HEK293 (cell line): Measurements from ENCODE around the gene CFH.

Experiments
- CTCF ChIA-PET: fragments of 350-600 bp; formaldehyde crosslinking; extraction: SDS; loops from one replicate; lab custom pipeline; 2021; ENCODE audit warnings: antibody characterized with exemption; lab: Yijun Ruan, JAX
- POLR2A ChIA-PET: fragments of 300-600 bp; formaldehyde crosslinking; extraction: SDS; loops from one replicate; lab custom pipeline; 2020; ENCODE audit warnings: antibody characterized with exemption, inconsistent platforms; lab: Yijun Ruan, JAX
- H3K27ac ChIP-seq: fragments of 200-500 bp; sonication (Bioruptor generic); 2 replicates; pipeline ENCODE4 v1.5.1; 2014; ENCODE audit warnings: low read depth, low read length, control low read depth, inconsistent platforms; ENCODE audit errors: extremely low read depth
- H3K36me3 ChIP-seq, 2 experiments: fragments of 200-500 bp in 1 of 2; sonication (Bioruptor generic) in 1 of 2; 1 replicate in 1 of 2; 2 replicates in 1 of 2; pipeline ENCODE4 v1.5.1; 2014 to 2017; ENCODE audit warnings: inconsistent platforms in 2 of 2, low read length in 2 of 2; ENCODE audit not compliant: control insufficient read depth in 2 of 2, insufficient read depth in 1 of 2
- H3K4me1 ChIP-seq: fragments of 200-500 bp; sonication (Bioruptor generic); 2 replicates; pipeline ENCODE4 v1.5.1; 2014; ENCODE audit warnings: mild to moderate bottlenecking, low read length, inconsistent platforms; ENCODE audit not compliant: control insufficient read depth, insufficient read depth
- H3K4me3 ChIP-seq: 2 replicates; pipeline ENCODE4 v1.5.1; 2011; ENCODE audit warnings: low read depth, mild to moderate bottlenecking, control low read depth, low read length, moderate library complexity
- H3K9me3 ChIP-seq: fragments of 200-500 bp; sonication (Bioruptor generic); 2 replicates; pipeline ENCODE4 v1.5.1; 2014; ENCODE audit warnings: low read depth, low read length, inconsistent platforms; ENCODE audit not compliant: control insufficient read depth, insufficient read depth
- ELK4 ChIP-seq: IDR thresholded peaks from 2 replicates; pipeline ENCODE4 v1.6.1; 2011; ENCODE audit warnings: mild to moderate bottlenecking, low read depth, low read length, borderline replicate concordance
- FEZF1 ChIP-seq: fragments of 450-650 bp; formaldehyde crosslinking; IDR thresholded peaks from 2 replicates; pipeline ENCODE4 v1.5.1; 2016; ENCODE audit warnings: missing biosample characterization, missing genetic modification characterization
- GLI4 ChIP-seq: fragments of 450-650 bp; formaldehyde crosslinking; IDR thresholded peaks from 2 replicates; pipeline ENCODE4 v1.5.1; 2016; ENCODE audit warnings: missing biosample characterization, missing genetic modification characterization
- KLF8 ChIP-seq: fragments of 450-650 bp; formaldehyde crosslinking; IDR thresholded peaks from 2 replicates; pipeline ENCODE4 v1.5.1; 2016; ENCODE audit warnings: missing biosample characterization, missing genetic modification characterization
- KLF9 ChIP-seq: fragments of 450-650 bp; formaldehyde crosslinking; IDR thresholded peaks from 2 replicates; pipeline ENCODE4 v1.5.1; 2016; ENCODE audit warnings: missing biosample characterization, missing genetic modification characterization, low read depth
- REPIN1 ChIP-seq: fragments of 450-650 bp; formaldehyde crosslinking; IDR thresholded peaks from 2 replicates; pipeline ENCODE4 v1.5.1; 2017; ENCODE audit warnings: missing biosample characterization, missing genetic modification characterization, low read depth
- SCRT2 ChIP-seq: fragments of 450-650 bp; formaldehyde crosslinking; IDR thresholded peaks from 2 replicates; pipeline ENCODE4 v1.5.1; 2016; ENCODE audit warnings: missing biosample characterization, missing genetic modification characterization
- ZFP69B ChIP-seq: fragments of 450-650 bp; formaldehyde crosslinking; IDR thresholded peaks from 2 replicates; pipeline ENCODE4 v1.5.1; 2016; ENCODE audit warnings: missing biosample characterization, missing genetic modification characterization
- ZNF112 ChIP-seq: fragments of 450-650 bp; formaldehyde crosslinking; IDR thresholded peaks from 2 replicates; pipeline ENCODE4 v1.5.0; 2017; ENCODE audit warnings: missing biosample characterization, missing genetic modification characterization
- ZNF140 ChIP-seq: fragments of 450-650 bp; formaldehyde crosslinking; IDR thresholded peaks from 2 replicates; pipeline ENCODE4 v1.5.1; 2016; ENCODE audit warnings: missing biosample characterization, missing genetic modification characterization
- ZNF202 ChIP-seq: fragments of 450-650 bp; formaldehyde crosslinking; IDR thresholded peaks from 2 replicates; pipeline ENCODE4 v1.5.1; 2016; ENCODE audit warnings: missing biosample characterization, missing genetic modification characterization, borderline replicate concordance
- ZNF223 ChIP-seq: fragments of 450-650 bp; formaldehyde crosslinking; IDR thresholded peaks from 2 replicates; pipeline ENCODE4 v1.5.1; 2016; ENCODE audit warnings: missing biosample characterization, missing genetic modification characterization
- ZNF239 ChIP-seq: fragments of 450-650 bp; formaldehyde crosslinking; IDR thresholded peaks from 2 replicates; pipeline ENCODE4 v1.5.1; 2016; ENCODE audit warnings: missing biosample characterization, missing genetic modification characterization
- ZNF24 ChIP-seq: fragments of 450-650 bp; formaldehyde crosslinking; IDR thresholded peaks from 2 replicates; pipeline ENCODE4 v1.5.1; 2016; ENCODE audit warnings: missing biosample characterization, missing genetic modification characterization
- ZNF248 ChIP-seq: fragments of 450-650 bp; formaldehyde crosslinking; IDR thresholded peaks from 2 replicates; pipeline ENCODE4 v1.5.1; 2017; ENCODE audit warnings: missing biosample characterization, missing genetic modification characterization
- ZNF362 ChIP-seq: fragments of 450-650 bp; formaldehyde crosslinking; IDR thresholded peaks from 2 replicates; pipeline ENCODE4 v1.5.1; 2016; ENCODE audit warnings: missing biosample characterization, missing genetic modification characterization
- ZNF37A ChIP-seq: fragments of 450-650 bp; IDR thresholded peaks from 2 replicates; pipeline ENCODE4 v1.5.1; 2018; ENCODE audit warnings: missing biosample characterization, missing genetic modification characterization
- ZNF692 ChIP-seq: fragments of 450-650 bp; formaldehyde crosslinking; IDR thresholded peaks from 2 replicates; pipeline ENCODE4 v1.5.1; 2016; ENCODE audit warnings: missing biosample characterization, missing genetic modification characterization
- ZNF791 ChIP-seq: fragments of 450-650 bp; formaldehyde crosslinking; IDR thresholded peaks from 2 replicates; pipeline ENCODE4 v1.5.1; 2016; ENCODE audit warnings: missing biosample characterization, missing genetic modification characterization

CFH gene

GRCh38 chr1:196640976-196641375 lies 10.9 kb upstream of the CFH start:
- Histone ChIP-seq H3K36me3 (no peaks in the 10 kb centered on the region), H3K4me1 (no peaks in the 10 kb centered on the region), H3K9me3 (no peaks in the 10 kb centered on the region), H3K4me3 (no peak overlapping the region), H3K27ac (no peak overlapping the region)
- ChIA-PET CTCF (no interaction called here), POLR2A (no interaction called here)
- no peak for TF ChIP-seq KLF8 (tag by site-specific recombination)
- TF ChIP-seq ZNF37A (tag by site-specific recombination) = no peak
- TF ChIP-seq ZNF248 (tag by site-specific recombination) = no peak
- no peak for TF ChIP-seq ZFP69B (tag by site-specific recombination)
- no peak for TF ChIP-seq ZNF24
- no peak for TF ChIP-seq ZNF223 (tag by site-specific recombination)
- TF ChIP-seq ZNF112 = no peak
- no peak for TF ChIP-seq ZNF692
- no peak for TF ChIP-seq REPIN1 (tag by site-specific recombination)
- TF ChIP-seq ZNF791 (tag by site-specific recombination) = no peak
- no peak for TF ChIP-seq ZNF239 (tag by site-specific recombination)
- TF ChIP-seq FEZF1 (tag by site-specific recombination) = no peak
- no peak for TF ChIP-seq ELK4
- no peak for TF ChIP-seq ZNF362 (tag by site-specific recombination)

GRCh38 chr1:196649990-196650389 lies 1.9 kb upstream of the CFH start:
- ChIA-PET CTCF (interaction anchor here (0.7 to 1.5 kb wide), 2 partner anchors 11 to 231 kb away, joined by 3 to 7 read pairs; no protein-coding TSS in a partner anchor), POLR2A (no interaction called here)
- H3K4me3 ChIP-seq = no peak overlapping the region

GRCh38 chr1:196650403-196650802 lies 1.4 kb upstream of the CFH start:
- H3K27ac ChIP-seq = no peak overlapping the region

More at GRCh38 chr1:196649990-196650389, 1.9 kb upstream of the CFH start:
- Histone ChIP-seq H3K36me3 (no peaks in the 10 kb centered on the region), H3K27ac (no peak overlapping the region)
- TF ChIP-seq GLI4 (tag by site-specific recombination) = no peak
- TF ChIP-seq ZNF140 = no peak
- TF ChIP-seq ZNF202 = 0 out of 2 replicates have a peak, but pooled peaks have one; percentile 13
- TF ChIP-seq, all 188 proteins: peak for 1
- no peaks in the 10 kb centered on the region for H3K9me3 ChIP-seq
- no peaks in the 10 kb centered on the region for H3K4me1 ChIP-seq

More at GRCh38 chr1:196650403-196650802, 1.4 kb upstream of the CFH start:
- no peaks in the 10 kb centered on the region for H3K9me3 ChIP-seq
- POLR2A ChIA-PET = no interaction called here
- TF ChIP-seq SCRT2 (peak; percentile 85), KLF9 (tag by site-specific recombination) (no peak)
- TF ChIP-seq, all 188 proteins: peak for 1
- CTCF ChIA-PET = interaction anchor here (0.7 to 1.5 kb wide), 2 partner anchors 11 to 231 kb away, joined by 3 to 7 read pairs; no protein-coding TSS in a partner anchor
- H3K4me3 ChIP-seq = no peak overlapping the region
- no peaks in the 10 kb centered on the region for H3K4me1 ChIP-seq
- no peaks in the 10 kb centered on the region for H3K36me3 ChIP-seq
